IPS-15b (cell line): ENCODE data around the gene FNDC11.

Source experiments
- H3K27me3 ChIP-seq: one replicate; pipeline ENCODE4 v1.6.1; 2013; ENCODE audit warnings: low read length; ENCODE audit not compliant: control insufficient read depth, insufficient read depth
- H3K36me3 ChIP-seq: one replicate; pipeline ENCODE4 v1.6.1; 2013; ENCODE audit warnings: low read length; ENCODE audit not compliant: control insufficient read depth, insufficient read depth
- H3K4me1 ChIP-seq: one replicate; pipeline ENCODE4 v1.6.1; 2013; ENCODE audit warnings: mild to moderate bottlenecking, low read length; ENCODE audit not compliant: control insufficient read depth, insufficient read depth
- H3K4me3 ChIP-seq: one replicate; pipeline ENCODE4 v1.5.1; 2013; ENCODE audit warnings: low read depth, low read length
- H3K9ac ChIP-seq: one replicate; pipeline ENCODE4 v1.6.1; 2013; ENCODE audit warnings: low read depth, mild to moderate bottlenecking, low read length
- H3K9me3 ChIP-seq: one replicate; pipeline ENCODE4 v1.6.1; 2013; ENCODE audit warnings: mild to moderate bottlenecking, low read length; ENCODE audit not compliant: control insufficient read depth, insufficient read depth

FNDC11 gene

GRCh38 chr20:63543733-63544132 is 10.2 kb upstream of the FNDC11 start:
- H3K9ac ChIP-seq, result no peak overlapping the region
- no peaks in the 10 kb centered on the region for H3K27me3 ChIP-seq
- peaks cover 4% of the 10 kb centered on the region for H3K4me1 ChIP-seq
- H3K36me3 ChIP-seq, result no peaks in the 10 kb centered on the region
- H3K9me3 ChIP-seq, result no peaks in the 10 kb centered on the region
- H3K4me3 ChIP-seq, result no peak overlapping the region

DNA sequence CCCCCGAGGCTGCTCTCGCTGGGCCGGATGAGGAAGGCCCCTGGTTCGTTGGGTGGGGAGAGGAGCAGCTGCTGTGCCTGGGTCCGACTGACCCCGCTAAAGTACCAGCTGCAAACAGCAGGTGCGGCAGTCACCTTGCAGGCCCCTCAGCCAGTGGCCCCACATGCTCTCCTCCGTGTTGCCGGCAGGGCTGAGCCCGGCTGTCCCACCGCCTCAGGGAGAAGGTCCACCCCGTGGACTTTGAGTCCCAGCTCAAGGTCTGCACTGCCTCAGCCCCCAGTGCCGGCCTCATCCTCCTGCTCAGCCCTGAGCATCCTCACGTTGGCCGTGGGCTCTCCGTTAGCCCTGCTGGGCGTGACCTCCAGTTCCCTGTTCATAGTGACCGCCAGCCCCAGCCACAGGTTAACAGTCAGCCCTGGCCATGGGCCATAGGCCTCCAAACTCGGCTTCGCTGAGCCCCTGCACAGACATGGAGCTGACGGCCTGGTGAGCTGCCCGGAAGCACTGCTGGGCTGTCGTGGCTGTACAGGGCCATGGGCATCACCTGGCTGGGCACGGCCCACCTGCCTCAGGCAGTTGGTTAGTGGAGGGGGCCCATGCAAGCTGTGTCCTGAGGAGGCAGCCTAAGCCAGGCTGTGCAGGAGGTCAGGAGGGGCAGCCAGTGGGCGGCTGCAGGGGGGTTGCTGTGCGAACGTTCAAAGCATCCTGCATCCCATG is 9.6 kb upstream of the FNDC11 start:
- no peaks in the 10 kb centered on the region for H3K27me3 ChIP-seq
- H3K4me3 ChIP-seq, result no peak overlapping the region
- H3K36me3 ChIP-seq, result no peaks in the 10 kb centered on the region
- H3K9me3 ChIP-seq, result no peaks in the 10 kb centered on the region
- H3K4me1 ChIP-seq, result peaks cover 5% of the 10 kb centered on the region
- no peak overlapping the region for H3K9ac ChIP-seq

DNA sequence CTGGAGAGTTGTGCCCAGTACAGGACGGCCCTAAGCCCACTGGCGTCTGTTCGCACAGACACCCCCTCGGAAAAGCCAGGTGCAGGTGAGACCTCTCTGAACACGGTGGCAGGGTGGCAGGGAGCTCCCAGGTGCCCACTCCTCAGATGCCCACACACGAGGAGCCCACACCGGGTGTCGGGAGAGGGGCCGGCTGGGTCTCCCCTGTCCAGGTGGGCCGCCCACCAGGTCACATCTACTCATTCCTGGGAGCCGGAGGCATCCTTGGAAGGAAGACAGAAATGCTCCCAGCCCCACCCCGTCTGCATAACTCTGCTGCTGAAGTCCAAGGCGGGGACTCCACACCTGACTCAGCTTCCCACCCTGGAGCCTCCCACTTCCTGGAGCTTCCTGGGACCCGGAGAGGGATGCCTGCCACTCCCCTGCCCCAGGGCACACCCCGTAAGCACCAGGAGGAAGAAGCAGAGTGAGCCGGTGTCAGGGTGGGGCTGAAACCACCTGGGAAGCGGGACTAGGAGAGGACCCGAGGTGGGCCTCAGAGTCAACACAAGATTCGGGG is 8.9 kb upstream of the FNDC11 start:
- Histone ChIP-seq H3K27me3 (no peaks in the 10 kb centered on the region), H3K36me3 (no peaks in the 10 kb centered on the region), H3K4me3 (no peak overlapping the region), H3K4me1 (peaks cover 5% of the 10 kb centered on the region), H3K9ac (no peak overlapping the region), H3K9me3 (no peaks in the 10 kb centered on the region)

- no peak overlapping the region for H3K4me3 ChIP-seq
- H3K4me1 ChIP-seq, result peaks cover 5% of the 10 kb centered on the region
- H3K9ac ChIP-seq, result no peak overlapping the region
- no peaks in the 10 kb centered on the region for H3K36me3 ChIP-seq
- H3K27me3 ChIP-seq, result no peaks in the 10 kb centered on the region
- no peaks in the 10 kb centered on the region for H3K9me3 ChIP-seq
Observed at GRCh38 chr20:63545814-63546213, 8.1 kb upstream of the FNDC11 start.

DNA sequence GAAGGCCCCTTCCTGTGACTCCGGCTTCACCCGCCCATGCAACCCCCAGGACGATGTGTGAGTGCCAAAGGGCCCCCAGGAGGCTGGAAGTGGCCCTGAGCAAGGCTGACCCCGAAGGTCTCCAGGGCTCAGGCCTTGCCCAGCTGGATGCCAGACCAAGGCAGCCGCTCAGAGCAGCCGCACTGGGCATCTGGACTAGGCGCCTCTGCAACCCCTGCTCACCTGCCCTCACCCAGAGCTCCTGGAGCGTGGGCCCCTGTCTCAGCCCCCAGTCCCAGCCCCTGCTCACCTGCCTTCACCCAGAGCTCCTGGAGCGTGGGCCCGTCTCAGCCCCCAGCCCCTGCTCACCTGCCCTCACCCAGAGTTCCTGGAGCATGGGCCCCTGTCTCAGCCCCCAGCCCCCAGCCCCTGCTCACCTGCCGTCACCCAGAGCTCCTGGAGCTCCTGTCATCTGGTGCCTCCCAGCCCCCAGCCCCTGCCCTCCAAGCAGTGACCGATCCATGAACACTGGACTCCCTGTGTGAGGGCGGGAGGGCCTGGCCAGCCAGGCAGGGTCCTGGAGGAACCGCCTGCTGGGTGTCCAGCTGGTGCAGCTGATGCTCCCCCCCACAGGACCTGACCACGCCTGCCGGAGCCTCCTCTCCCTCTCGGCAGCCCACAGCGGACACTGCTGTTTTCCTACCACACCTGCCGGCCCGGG is 7.6 kb upstream of the FNDC11 start:
- no peak overlapping the region for H3K9ac ChIP-seq
- H3K27me3 ChIP-seq, result no peaks in the 10 kb centered on the region
- peaks cover 5% of the 10 kb centered on the region for H3K4me1 ChIP-seq
- no peak overlapping the region for H3K4me3 ChIP-seq
- H3K36me3 ChIP-seq, result no peaks in the 10 kb centered on the region
- no peaks in the 10 kb centered on the region for H3K9me3 ChIP-seq

- Histone ChIP-seq H3K36me3 (no peaks in the 10 kb centered on the region), H3K27me3 (no peaks in the 10 kb centered on the region), H3K9ac (no peak overlapping the region), H3K4me1 (peaks cover 5% of the 10 kb centered on the region), H3K9me3 (no peaks in the 10 kb centered on the region), H3K4me3 (no peak overlapping the region)
Observed at GRCh38 chr20:63546956-63547724, 6.8 kb upstream of the FNDC11 start.

GRCh38 chr20:63547725-63548480 is 6.1 kb upstream of the FNDC11 start, which contains the start of gene SRMS:
SRMS (minus strand) TSS chr20:63547749; CDS start chr20:63547463, 286 bp downstream.
- no peaks in the 10 kb centered on the region for H3K27me3 ChIP-seq
- no peak within 1 kb of the TSS for H3K9ac ChIP-seq
- no peaks in the 10 kb centered on the region for H3K9me3 ChIP-seq
- H3K36me3 ChIP-seq, result no peaks in the 10 kb centered on the region
- no peak within 1 kb of the TSS for H3K4me3 ChIP-seq
- peaks cover 6% of the 10 kb centered on the region for H3K4me1 ChIP-seq

DNA sequence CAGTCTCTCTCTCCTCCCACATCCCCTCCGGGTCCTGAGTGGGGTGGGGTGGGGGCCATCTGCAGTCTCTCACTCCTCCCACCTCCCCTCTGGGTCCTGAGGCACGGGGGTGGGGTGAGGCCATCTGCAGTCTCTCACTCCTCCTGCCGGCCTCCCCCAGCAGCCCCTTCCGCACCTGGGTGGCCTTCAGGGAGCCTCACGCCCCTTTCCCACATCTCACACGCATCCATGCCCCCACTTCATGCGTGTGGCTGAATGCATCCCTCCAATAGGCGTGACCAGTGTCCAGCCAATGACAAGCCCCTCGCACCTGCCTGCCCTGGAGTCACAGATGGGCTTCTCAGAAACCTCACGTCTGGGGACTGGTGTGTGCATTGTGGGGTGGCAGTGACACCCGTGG is 5.4 kb upstream of the FNDC11 start:
- Histone ChIP-seq H3K4me1 (peaks cover 8% of the 10 kb centered on the region), H3K9me3 (no peaks in the 10 kb centered on the region), H3K9ac (no peak overlapping the region), H3K27me3 (no peaks in the 10 kb centered on the region), H3K36me3 (no peaks in the 10 kb centered on the region), H3K4me3 (no peak overlapping the region)

- Histone ChIP-seq H3K36me3 (no peaks in the 10 kb centered on the region), H3K9ac (no peak overlapping the region), H3K27me3 (no peaks in the 10 kb centered on the region), H3K4me1 (peaks cover 8% of the 10 kb centered on the region), H3K9me3 (no peaks in the 10 kb centered on the region), H3K4me3 (no peak overlapping the region)
Observed at GRCh38 chr20:63549019-63549418, 4.9 kb upstream of the FNDC11 start.

GRCh38 chr20:63549679-63550282 is 4.2 kb upstream of the FNDC11 start:
- Histone ChIP-seq H3K27me3 (no peaks in the 10 kb centered on the region), H3K9ac (no peak overlapping the region), H3K9me3 (no peaks in the 10 kb centered on the region), H3K4me3 (no peak overlapping the region), H3K36me3 (no peaks in the 10 kb centered on the region), H3K4me1 (peaks cover 8% of the 10 kb centered on the region)

GRCh38 chr20:63551068-63551467 is 2.9 kb upstream of the FNDC11 start:
- H3K9ac ChIP-seq, result no peak overlapping the region
- no peaks in the 10 kb centered on the region for H3K9me3 ChIP-seq
- H3K36me3 ChIP-seq, result no peaks in the 10 kb centered on the region
- peaks cover 8% of the 10 kb centered on the region for H3K4me1 ChIP-seq
- H3K27me3 ChIP-seq, result no peaks in the 10 kb centered on the region
- no peak overlapping the region for H3K4me3 ChIP-seq
